Uterus (tissue), 2 donors: ENCODE data around the gene S100PBP.

Source experiments
- CTCF ChIP-seq, 4 experiments: fragments of 200-600 bp in 2 of 4; fragments of 450-650 bp in 2 of 4; sonication (generic) in 2 of 4; IDR thresholded peaks; one replicate each; pipeline ENCODE4 v1.5.1; 2016 to 2019; ENCODE audit warnings: antibody characterized with exemption in 4 of 4, mild to moderate bottlenecking in 2 of 4, moderate library complexity in 1 of 4
- POLR2A ChIP-seq, 2 donors: fragments of 450-650 bp; IDR thresholded peaks; one replicate each; pipeline ENCODE4 v1.6.1; 2016; ENCODE audit warnings: antibody characterized with exemption in 2 of 2, mild to moderate bottlenecking in 1 of 2, moderate library complexity in 1 of 2

- no peak for TF ChIP-seq CTCF (IDR thresholded peaks at IDR 0.05)
- TF ChIP-seq POLR2A (IDR thresholded peaks at IDR 0.05) = no peak
These were observed 77.2 kb downstream of the S100PBP start for GRCh38 chr1:32894681-32895080.
